SK-N-MC (cell line): Measurements from ENCODE around the gene MBD5.

ENCODE experiments used
- EZH2 ChIP-seq: fragments of 200-600 bp; sonication (generic); IDR thresholded peaks from one replicate; pipeline ENCODE4 v1.6.1; 2017; ENCODE audit warnings: antibody characterized with exemption
- FOXP2 ChIP-seq: optimal IDR thresholded peaks from 2 replicates; pipeline ENCODE3; 2011; ENCODE audit warnings: mild to moderate bottlenecking, moderate library complexity; ENCODE audit not compliant: insufficient read depth; ENCODE audit errors: extremely low read length, control extremely low read depth
- POLR2AphosphoS5 ChIP-seq: IDR thresholded peaks from 2 replicates; pipeline ENCODE4 v1.6.1; 2012; ENCODE audit warnings: mild to moderate bottlenecking, low read depth, low read length, borderline replicate concordance

DNA sequence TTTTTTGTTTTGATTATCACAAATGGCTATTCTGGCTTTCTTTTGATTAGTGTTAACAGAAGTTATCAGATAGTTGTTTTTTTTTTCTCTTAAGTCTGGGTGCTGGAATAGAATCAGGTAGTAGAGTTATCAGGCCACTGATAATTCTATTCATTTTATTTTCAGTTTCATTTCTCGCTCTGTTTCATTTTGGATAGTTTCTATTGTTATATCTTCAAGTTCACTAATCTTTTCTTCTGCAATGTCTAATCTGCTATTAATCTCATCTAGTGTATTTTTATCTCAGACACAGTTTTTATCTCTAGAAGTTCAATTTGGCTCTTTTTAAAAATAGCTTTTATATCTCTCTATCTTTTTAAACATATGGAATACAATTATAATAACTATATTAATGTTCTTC is 381.9 kb downstream of the MBD5 start:
- TF ChIP-seq FOXP2 = no peak
- no peak for TF ChIP-seq EZH2
- TF ChIP-seq POLR2AphosphoS5 = no peak
